HG03442 (cell line): Measurements from ENCODE around the gene EZR.

Source experiments
- ATAC-seq: cut with Tn5 transposase; IDR thresholded peaks from one replicate; pipeline ENCODE4 v1.9.1; 2021; ENCODE audit warnings: mild to moderate bottlenecking, moderate library complexity; ENCODE audit not compliant: unreplicated experiment

The EZR gene

DNA sequence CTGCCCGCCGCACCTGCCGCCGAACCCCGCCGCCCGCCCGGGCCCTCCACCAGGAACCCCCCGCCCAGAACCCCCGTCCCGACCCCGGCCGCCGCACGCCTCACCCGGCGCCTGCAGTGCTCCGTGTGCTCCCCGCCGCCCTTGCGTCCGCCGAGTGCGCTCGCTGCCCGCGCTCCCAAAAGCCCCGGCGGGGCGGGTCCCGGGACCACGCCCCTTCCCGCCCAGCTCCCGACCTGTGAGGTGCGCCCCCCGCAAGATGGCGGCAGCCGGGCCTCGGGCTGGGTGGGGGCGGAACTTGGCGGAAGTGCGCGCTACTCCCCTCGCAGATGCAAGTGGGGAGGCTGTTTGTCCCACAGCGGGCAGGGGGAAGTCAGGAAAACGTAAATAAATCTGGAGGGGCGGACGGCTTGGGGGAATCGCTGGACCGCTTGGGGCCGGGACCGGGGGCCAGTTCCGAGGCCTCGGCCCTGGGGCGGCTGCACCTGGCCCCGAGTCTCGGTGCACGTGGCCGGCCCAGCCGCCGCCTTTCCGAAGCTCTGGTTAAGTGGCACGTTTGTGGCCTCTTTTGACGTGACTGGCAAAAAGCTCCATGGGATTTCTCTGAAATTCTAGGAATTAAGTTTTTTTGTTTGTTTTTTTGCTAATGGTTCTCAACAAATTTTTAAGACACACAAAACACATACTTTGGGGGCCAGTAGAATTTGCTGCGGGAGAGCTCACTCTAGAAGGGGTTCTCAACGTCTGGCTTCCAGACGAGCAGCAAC, at the start of gene EZR:
Gene EZR, minus strand, starts transcription at position 156 of the 764 bp plus-strand sequence. CDS start 1,275 bp downstream, outside the sequence.
- ATAC-seq, result peak; percentile 43

DNA sequence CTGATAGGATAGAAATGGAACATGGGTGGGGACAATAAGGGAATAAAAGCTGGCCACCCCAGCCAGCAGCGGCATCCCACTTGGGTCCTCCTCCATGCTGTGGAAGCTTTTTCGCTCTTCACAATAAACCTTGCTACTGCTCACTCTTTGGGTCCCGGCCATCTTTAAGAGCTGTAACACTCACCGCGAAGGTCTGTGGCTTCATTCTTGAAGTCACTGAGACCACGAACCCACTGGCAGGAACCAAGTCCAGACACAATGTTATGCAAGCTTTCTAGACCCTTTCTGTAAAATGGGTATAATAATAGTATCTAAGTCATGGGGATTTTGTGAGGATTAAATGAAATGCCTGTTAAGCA, 48.9 kb upstream of the EZR start:
- ATAC-seq, result no peak

DNA sequence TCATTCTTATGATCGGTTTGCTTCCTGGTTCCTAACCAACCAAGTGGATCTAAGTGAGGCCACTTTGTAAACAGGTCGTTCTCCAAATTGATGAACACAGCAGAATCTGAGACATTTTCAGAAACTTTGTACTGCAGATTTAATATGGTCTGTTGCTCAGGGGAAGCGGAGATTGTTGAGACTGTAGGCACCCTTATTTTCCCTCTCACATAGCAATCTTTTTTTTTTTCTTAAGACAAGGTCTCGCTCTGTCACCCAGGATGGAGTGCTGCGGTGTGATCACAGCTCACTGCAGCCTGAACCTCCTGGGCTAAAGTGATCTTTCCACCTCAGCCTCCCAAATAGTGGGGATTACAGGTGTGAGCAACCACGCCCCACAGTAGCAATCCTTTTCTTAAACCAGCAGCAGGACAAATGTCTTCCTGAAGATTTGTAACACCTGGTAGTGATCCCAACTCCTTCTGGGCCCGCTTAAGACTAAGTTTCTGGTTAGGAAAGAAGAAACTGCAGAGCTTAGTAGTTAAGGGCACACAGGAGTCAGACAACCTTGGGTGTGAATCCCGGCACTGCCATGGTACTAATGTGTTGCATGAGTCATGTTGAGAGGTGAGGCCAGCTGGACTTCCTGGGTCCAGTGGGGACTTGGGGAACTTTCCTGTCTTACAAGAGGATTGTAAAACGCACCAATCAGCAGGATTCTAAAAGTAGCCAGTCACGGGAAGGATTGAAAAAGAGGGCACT, 48.4 kb upstream of the EZR start:
- no peak for ATAC-seq

DNA sequence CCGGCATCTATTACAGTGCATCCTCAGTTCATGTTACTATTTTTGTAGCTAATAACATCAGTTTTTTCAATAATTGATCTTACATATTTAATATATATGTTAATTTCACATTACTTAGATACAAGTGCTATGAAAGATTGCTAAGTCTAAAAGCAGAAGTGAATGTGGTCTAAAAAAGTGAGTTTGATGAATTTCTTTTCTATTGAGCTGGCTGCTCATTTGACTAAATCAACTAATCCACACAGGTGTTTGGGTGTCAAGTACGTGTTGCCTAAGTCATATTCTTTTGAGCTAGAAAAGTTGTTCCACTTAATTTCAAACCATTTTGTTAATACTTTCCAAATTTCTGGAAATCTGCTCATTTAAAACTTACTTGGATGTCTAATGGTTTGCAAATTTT, 46.6 kb upstream of the EZR start:
- no peak for ATAC-seq

DNA sequence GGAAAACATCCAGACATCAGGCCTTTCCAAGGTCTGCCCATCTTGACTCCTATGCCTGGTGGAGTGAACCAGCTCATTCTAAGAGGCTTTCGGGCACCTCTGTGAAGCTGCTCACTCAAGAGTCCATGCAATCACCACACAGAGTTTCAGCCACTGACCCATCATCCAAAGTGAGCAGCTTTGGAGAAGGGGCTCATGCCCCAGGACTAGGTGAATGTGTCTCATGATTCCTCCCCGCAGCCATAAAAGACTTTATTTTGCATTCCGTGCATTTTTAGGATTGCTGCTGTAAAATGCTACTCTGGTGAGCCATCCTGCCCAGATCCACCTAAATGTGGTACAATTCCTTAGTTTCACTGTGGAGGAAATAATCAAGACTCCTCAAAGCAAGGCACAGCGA, 44.5 kb upstream of the EZR start:
- ATAC-seq, result no peak

DNA sequence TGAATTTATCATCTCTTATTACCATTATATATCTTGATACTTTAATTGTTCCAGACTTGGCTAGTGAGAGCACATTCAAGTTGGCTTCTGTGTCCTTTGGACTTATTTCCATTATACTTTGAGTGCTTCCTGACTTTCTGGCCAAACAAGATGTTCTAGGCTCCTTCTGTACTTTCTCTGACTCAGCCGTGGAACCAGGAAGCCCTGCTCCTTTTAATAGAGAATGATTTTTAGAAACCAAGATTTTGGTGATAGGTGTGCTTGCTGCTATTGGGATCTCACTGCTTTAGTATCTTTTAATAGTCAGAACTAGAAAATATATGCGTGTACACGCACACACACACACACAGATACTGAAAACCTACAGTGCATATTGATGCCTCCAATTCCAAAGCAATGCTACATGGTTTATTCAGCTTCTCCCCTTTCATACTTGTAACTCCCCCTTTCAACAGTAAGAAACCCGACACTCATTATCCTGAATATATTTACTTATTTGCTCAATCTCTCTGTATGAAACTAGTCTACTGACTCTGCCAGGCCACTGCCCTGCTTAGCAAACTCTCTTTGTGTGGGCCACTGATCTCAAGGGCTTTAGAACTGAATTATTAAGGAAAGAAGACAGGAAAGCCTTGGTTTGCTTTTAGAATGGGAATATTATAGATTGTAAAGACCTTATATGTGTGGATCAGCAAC, 42.7 kb upstream of the EZR start:
- ATAC-seq, result no peak

DNA sequence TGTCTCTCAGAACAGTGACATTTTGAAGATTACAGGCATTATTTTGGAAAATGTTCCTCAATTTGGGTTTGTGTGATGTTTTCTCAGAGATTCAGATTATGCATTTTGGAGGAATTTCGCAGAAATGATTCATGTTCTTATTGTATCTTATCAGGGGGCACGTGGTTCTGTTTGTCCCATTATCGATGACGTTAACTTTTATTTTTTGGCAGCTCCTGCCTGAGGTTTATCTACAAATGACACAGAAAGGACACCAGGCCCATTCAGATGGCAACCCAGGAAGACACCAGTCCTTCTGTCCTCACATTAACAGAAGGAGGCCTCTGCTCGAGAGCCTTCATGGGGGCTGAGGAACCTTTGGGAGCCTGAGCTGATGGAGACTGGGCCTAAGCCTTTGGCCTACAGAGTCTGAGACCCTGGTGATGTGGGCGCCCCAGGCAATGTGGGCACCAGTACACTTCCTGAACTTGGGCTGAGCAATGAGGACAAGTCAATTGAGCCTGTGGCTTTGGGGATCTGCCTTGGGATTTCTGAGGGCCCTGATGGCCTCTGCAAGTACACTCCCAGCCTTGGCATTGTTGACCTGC, 41.2 kb upstream of the EZR start:
- no peak for ATAC-seq

DNA sequence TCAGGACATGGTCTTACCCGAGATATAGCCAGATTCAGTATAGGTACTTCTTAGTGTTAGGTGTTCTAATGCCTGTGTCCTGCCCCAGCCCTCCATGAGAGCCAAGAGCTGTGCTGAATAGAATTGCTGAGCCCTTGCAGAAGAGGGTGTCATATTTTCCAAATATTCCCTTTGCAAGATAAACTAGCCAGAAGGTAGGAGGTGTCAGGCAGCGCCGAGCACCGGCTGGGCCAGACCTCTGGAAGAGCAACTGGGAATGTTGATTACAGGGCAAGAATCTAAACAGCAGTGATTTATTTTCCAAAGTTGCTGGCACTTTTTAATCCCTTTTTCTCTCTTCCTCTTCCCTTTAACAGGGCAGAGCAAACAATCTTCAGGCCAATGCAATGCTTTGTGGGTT, 37.1 kb upstream of the EZR start:
- no peak for ATAC-seq

DNA sequence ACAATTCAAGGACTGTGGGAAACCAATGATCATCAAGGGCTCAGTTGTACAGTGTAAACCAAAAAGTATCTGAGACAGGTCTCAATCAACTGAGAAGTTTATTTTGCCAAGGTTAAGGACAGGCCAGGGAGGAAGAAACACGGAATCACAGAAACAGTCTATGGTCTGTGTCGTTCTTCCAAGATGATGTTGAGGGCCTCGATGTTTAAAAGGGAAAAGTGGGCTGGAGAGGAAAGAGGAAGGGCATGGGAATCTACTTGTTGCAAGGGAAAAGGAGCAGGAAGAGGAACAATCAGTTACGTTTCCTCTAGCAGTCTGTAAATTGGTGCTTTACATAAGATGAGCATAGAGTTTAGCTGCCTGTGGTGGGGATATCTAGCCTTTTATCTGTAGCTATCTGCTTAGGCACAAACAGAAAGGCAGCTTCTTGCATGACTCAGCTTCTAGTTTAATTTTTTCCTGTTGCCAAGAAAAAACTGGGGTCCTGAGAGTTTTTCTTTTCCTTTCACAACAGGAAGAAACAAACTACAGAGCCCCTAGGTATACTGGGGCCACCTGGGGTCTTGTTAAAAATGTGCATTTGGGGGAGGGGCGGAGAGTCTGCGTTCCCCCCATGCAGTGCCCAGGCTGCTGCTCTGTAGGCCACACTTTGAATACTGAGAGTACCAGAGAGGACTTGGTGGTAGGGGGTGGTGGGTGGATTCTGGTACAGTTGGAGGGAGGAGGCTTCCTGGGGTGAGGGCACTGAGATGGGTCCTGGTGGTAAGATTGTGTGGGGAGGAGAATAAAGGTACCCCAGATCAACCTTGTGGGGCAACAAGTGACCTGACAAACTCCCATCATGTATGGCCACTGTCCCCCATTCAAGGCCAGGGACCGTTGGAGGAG, 35.3 kb upstream of the EZR start:
- ATAC-seq, result no peak

DNA sequence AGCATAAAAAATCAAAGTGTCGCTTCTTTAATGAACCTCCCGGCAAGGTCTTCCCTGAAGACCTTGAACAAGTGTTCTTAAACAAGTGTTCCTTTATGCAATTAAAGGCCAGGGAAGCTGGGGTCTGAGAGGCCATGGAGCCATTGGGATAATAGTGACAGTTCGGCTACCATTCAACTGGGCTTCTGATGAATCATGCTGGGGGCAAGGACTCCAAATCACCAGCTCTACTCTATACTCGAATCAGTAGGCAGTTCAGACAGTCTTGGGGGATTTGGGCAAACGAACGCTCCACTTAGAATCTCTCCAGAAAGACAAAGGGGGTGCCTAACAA, 34.7 kb upstream of the EZR start:
- ATAC-seq, result no peak

DNA sequence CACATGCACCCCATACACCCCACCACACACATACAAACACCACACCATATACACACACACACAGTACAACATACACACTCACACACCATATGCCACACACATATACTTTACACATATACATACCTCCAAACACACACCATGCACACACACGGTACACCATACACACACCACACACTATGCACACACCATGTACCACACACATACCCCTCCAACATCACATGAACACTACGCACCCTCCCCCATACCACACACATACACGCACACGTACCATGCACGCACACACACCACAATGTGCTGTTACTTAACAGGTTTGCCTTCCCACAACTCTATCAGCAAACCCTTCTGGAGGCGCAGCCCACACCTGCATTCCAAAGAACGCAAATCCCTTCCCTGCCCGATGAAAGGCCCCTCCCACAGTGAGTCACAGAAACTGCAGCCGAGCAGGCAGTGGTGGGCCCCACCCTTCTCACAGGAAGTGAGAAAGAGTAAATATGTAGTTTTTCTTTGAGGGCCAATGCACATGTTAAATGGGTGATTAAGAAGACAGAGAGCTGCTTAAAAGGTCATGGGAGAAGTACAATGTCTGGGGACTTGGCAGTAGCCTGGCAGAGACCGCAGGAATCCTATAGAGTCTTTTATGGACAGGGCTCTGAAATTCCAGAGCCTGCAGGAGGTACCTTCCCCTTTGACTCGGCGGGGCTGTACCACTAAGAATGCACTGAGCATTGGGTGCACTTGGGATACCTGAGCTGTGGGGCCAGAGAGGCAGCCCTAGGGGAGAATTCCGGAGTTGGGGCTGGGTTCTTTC, 34.1 kb upstream of the EZR start:
- ATAC-seq, result peak; percentile 91

DNA sequence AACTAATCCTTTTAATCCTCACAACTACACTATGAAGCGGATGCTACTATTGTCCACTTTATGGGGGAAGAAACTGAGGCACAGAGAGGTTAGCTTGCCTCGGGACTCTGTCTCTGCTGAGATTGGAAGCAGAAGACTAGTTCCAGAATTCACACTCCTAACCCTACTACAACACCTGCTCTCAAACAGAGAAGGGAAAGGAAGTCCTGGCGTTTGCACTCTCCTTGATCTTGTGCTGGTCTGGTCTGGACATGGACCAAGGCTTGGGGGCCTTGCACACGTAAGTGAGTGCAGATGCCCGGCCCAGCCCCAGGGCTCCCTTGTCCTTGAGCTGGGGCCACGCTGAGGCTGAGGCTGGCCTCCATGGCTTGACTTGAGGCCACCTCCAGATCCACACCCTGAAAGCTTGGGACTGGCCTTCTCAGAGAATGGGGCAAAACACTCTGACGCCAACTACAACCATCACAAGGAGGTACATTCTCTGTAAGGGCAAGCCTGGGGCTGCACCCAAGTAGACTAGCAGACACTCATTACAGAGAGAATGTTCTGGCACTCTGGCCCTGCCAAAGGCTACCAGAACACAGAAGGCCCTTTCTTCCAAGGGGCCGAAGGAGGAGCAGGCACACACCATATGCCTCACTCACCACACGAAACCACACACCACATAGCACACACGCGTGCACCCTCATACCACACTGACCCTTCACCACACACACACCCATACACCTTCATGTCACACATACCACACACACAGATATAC, 33.3 kb upstream of the EZR start:
- ATAC-seq, result no peak

DNA sequence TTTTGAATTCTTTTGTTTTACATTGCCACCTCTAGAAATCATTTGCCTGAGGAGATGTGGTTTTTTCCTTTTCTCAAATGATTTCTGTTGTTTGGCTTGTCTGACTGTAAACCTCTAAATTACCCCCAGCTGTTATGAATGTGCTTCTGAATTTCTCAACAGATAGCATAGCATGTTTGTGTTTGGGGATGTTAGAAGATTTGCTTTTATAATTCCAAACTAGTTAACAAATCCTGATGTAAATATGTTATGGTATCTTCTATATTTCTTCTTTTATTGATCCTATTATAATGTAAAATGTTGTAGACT, 31.6 kb upstream of the EZR start:
- no peak for ATAC-seq

DNA sequence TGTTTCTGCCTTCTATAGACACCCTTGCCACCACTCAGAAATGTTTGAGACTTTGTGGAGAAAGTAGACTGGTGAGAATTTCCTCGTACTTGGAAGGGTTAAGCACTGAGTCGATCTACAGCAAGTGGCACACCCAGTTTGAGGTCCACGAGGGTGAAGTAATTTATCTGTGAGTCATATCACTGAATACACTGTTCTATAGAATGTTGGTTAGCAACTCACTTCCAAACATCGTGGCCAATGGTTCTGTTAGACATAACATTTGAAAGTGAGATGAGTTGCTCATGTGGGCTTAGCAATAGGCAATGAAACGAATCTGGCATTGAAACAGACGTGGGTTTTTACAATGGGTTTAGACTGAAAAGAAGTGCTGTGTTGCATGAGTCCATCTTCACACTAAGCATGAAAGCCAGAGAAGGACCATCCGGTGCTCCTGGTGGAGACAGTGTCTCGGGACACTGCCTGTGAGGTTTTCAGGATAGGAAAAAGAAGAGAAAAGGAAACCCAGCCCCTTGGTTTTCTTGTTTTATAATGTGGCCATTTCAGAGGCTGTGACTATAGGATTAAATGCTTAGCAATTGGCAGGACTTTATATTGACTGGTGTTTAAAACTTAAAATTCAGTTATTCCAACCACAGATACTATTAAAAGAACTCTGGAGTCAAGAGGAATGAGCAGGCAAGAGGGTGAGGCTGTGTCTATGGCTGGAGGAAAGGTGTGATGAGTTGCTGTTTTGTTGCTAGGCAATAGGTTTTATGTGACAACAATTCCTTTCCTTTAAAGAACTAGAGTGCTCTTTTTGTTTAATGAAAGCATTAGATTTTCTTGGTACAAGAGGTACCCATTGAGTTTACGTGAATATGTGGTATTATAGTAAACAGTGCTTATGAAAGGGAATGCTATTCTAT, 31.0 kb upstream of the EZR start:
- ATAC-seq, result no peak

DNA sequence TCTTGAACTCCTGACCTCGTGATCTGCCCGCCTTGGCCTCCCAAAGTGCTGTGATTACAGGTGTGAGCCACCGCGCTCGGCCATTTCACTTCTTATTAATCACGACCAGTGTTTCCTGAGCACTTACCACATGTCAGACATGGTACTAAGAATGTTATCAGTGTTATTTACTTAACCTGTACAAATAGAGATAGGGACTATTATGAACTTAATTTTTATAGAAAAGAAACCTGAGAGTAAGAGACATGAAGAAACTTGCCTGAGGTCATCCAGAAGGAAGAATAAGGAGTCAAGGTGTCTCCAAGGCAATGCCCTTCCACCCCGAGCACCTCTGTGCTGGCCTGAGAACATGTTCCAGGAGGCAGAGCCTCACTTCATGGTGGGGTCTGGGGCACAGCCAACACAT, 29.3 kb upstream of the EZR start:
- ATAC-seq, result no peak

DNA sequence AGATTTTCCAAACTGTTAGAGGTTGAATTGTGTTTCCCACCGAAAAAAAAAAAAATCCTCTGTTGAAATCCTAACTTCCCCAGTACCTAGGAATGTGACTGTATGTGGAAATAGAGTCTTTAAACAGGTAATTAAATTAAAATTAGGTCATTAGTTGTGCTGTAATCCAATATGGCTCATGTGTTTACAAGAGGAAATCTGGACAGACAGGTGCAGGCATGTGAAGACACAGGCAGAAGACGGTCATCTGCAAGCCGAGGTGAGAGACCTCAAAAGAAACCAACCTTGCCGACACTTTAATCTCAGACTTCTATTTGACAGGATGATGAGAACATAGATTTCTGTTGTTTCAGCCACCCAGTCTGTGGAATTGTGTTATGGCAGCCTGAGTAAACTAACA, 28.6 kb upstream of the EZR start:
- no peak for ATAC-seq

DNA sequence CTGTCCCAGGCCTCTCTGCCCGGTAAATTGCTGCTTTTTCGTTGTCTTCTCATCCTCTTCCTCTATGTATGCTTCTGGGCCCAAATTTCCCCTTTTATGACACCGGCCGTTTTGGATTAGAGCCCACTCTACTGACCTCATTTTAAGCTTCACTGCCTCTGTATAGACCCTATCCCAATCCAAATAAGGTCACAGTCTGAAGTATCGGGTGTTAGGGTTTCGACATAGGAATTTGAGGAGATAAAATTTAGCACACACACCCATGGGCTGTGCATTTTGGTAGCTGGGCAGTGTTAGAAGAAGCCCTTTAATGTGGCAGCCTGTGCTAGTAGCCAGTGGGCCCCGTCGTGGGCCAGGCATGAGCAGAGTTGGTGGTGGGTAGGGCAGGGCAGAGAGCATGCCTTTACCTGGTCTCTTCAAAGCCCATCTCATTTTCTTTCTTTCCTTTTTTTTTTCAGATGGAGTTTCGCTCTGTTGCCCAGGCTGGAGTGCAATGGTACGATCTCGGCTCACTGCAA, 27.9 kb upstream of the EZR start:
- no peak for ATAC-seq
